BE2C (cell line): Measurements from ENCODE around the gene FBXW12.

Experiments used
- DNase-seq: peaks from one replicate; pipeline ENCODE4 v3.0.0-alpha.2; 2020
- H3K27me3 ChIP-seq: fragments of 250-450 bp; sonication (Bioruptor Pico); 2 replicates; pipeline ENCODE4 v1.5.1; 2020; ENCODE audit warnings: mild to moderate bottlenecking
- H3K36me3 ChIP-seq: fragments of 250-450 bp; sonication (Bioruptor Pico); 2 replicates; pipeline ENCODE4 v1.5.1; 2020; ENCODE audit warnings: mild to moderate bottlenecking
- H3K4me1 ChIP-seq: fragments of 250-450 bp; sonication (Bioruptor Pico); 2 replicates; pipeline ENCODE4 v1.5.1; 2020
- H3K4me3 ChIP-seq: 2 replicates; pipeline ENCODE4 v1.5.1; 2011; ENCODE audit warnings: low read depth, low read length
- H3K9me3 ChIP-seq: fragments of 250-450 bp; sonication (Bioruptor Pico); 2 replicates; pipeline ENCODE4 v1.5.1; 2020
- TF ChIP-seq, protein P1 (sequence below): IDR thresholded peaks from 2 replicates; pipeline ENCODE4 v1.5.1; 2012; ENCODE audit warnings: mild to moderate bottlenecking, low read depth, low read length

FBXW12 gene

DNA sequence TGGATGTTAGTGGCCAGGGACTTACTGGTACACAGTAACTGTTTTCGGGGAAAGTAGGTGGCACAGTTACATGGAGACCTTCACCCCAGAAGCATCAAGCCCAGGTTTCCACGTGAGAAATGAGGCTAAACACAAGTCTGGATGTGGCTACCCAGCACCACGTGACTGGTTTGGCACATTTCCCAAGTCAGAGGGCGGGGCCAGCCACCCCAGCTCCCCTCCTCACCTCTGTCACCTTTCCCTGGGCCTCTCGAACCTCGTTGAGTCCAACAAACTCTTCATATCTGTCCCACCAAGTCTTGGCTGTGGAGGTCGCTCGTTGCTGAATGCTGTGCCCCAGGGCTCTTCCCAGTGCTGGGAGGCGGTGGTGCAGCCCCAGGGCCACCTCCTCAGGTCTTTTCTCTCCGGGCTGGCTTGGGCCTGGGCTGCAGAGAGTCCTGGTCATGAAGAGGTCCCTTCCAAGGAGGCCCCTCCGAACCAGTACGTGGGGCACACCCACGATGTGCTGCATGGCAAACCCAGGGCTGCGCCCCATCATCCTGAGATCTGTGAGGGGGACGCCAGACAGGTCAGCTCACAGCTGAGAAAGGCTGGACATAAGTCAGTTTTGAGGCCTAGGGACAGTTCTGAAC, 62.7 kb downstream of the FBXW12 start:
- no peak overlapping the region for H3K4me3 ChIP-seq
- H3K4me1 ChIP-seq: no peaks in the 10 kb centered on the region
- no peaks in the 10 kb centered on the region for H3K9me3 ChIP-seq
- H3K27me3 ChIP-seq: no peaks in the 10 kb centered on the region
- H3K36me3 ChIP-seq: peaks cover 3% of the 10 kb centered on the region; the same call in 1 of the 2 replicates
- no peak for DNase-seq
- TF ChIP-seq, protein P1, sequence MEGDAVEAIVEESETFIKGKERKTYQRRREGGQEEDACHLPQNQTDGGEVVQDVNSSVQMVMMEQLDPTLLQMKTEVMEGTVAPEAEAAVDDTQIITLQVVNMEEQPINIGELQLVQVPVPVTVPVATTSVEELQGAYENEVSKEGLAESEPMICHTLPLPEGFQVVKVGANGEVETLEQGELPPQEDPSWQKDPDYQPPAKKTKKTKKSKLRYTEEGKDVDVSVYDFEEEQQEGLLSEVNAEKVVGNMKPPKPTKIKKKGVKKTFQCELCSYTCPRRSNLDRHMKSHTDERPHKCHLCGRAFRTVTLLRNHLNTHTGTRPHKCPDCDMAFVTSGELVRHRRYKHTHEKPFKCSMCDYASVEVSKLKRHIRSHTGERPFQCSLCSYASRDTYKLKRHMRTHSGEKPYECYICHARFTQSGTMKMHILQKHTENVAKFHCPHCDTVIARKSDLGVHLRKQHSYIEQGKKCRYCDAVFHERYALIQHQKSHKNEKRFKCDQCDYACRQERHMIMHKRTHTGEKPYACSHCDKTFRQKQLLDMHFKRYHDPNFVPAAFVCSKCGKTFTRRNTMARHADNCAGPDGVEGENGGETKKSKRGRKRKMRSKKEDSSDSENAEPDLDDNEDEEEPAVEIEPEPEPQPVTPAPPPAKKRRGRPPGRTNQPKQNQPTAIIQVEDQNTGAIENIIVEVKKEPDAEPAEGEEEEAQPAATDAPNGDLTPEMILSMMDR: no peak

DNA sequence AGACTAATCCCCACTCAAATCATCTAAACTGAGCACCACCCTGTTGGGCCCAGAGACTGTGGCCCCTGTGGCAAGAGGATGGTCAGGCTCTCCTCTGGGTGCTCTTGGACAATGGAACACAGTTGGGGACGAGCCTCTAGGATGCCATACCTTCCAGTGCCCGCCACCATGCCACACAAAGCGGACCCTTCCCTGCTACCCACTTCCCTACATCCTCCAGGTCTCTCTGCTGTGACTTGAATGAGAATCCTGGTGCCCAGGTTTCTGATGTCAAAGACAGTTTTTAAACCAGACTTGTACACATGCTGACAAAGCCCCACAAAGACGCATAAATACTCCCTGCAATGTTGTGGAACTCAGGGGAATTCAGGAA, 63.2 kb downstream of the FBXW12 start:
- no peaks in the 10 kb centered on the region for H3K27me3 ChIP-seq
- TF ChIP-seq, protein P1: no peak
- H3K9me3 ChIP-seq: no peaks in the 10 kb centered on the region
- no peak for DNase-seq
- no peak overlapping the region for H3K4me3 ChIP-seq
- H3K36me3 ChIP-seq: peaks cover 3% of the 10 kb centered on the region; the same call in 1 of the 2 replicates
- no peaks in the 10 kb centered on the region for H3K4me1 ChIP-seq

DNA sequence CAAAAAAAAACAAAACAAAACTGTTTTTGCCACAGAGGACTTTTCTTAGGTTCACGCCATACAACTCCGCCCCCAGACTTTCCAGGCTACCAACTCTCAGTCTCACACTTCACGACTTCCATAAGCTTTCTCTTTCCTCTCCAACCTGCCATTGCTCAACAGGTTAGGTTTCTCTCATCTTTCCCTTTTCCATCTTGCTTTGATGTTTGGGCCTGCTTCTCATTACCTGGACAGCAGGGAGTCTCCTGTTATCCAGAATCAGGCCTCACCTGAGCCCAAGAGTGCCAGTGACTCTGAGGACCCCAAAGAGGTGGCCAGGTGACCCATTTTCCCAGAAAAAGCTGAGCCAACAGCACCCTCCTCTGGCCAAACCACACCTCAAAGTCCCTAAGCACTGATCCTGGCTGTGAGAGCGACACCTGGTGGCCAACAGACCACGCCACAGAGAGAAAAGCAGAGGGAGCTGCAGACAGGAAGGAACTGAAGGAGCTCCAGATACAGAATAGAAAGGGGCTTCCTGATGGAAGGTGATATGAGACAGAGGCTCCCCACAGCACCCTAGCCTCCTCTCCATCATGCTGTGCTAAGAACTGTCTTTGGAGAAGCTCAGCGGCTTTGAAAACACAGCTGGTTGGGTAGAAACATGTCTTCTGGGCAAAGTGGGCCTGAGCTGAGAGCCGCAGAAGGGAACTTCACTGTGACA, 63.9 kb downstream of the FBXW12 start:
- no peaks in the 10 kb centered on the region for H3K27me3 ChIP-seq
- TF ChIP-seq, protein P1: peak; percentile 99
- H3K4me1 ChIP-seq: no peaks in the 10 kb centered on the region
- peaks cover 3% of the 10 kb centered on the region; the same call in 1 of the 2 replicates for H3K36me3 ChIP-seq
- DNase-seq: peak; percentile 72
- H3K9me3 ChIP-seq: no peaks in the 10 kb centered on the region
- H3K4me3 ChIP-seq: no peak overlapping the region

DNA sequence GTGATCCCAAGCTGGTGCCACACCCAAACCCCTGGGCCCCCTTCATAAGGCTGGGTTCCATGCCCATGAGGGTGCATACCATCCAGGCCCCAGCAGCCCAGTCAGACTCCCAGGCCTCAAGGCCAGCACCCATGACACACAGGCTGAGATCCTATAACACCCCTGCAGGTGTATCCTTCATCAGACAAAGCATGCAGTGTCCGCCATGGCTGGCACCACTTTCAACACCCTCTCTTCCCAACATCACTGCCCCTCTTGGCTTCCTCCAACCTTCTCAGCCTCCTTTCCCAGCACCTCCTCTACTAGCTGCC, 64.4 kb downstream of the FBXW12 start:
- no peak overlapping the region for H3K4me3 ChIP-seq
- no peaks in the 10 kb centered on the region for H3K27me3 ChIP-seq
- TF ChIP-seq, protein P1: no peak
- no peak for DNase-seq
- H3K4me1 ChIP-seq: no peaks in the 10 kb centered on the region
- H3K36me3 ChIP-seq: peaks cover 3% of the 10 kb centered on the region; the same call in 1 of the 2 replicates
- no peaks in the 10 kb centered on the region for H3K9me3 ChIP-seq

DNA sequence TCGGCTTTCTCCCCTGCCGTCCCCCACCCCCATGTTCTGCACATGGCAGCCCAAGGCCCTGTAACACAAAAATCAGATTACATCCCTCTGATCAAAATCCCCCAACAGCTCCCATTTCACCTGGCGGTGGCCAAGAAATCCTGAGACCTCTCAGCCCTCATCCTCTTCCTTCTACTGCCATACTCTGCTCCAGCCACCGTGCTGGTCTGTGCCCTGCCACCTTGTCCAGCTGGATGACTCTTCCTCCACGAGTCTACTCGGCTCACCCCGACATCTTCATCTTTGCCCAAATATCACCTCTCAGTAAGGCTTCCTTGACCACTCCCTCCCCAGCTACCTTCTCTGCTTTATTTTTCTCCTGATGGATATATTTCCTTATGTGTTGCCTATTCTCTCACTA, 64.8 kb downstream of the FBXW12 start:
- H3K27me3 ChIP-seq: no peaks in the 10 kb centered on the region
- no peak for DNase-seq
- H3K4me1 ChIP-seq: no peaks in the 10 kb centered on the region
- no peaks in the 10 kb centered on the region for H3K9me3 ChIP-seq
- peaks cover 3% of the 10 kb centered on the region; the same call in 1 of the 2 replicates for H3K36me3 ChIP-seq
- TF ChIP-seq, protein P1: no peak
- H3K4me3 ChIP-seq: no peak overlapping the region

DNA sequence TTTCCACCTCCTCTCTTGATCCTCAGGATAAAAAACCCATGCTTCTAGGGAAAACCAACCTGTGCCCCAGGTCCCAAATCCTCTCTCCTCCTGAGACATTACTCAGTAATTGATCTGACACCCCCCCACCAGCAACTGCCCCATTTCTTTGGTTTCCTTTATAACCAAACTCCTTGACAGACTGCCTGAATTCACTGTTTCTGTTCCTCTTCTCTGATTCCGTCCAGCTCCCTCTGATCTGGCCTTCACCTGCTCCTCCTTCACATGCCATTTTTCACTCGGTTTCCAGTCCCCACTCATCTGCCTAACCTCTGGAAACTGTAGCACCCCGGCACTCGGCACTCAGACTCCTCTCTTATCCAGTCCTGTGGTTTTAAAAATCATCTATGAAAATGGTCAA, 65.8 kb downstream of the FBXW12 start:
- no peak overlapping the region for H3K4me3 ChIP-seq
- no peak for DNase-seq
- TF ChIP-seq, protein P1: no peak

More for the DNA sequence above, 65.8 kb downstream of the FBXW12 start:
- H3K36me3 ChIP-seq: no peaks in the 10 kb centered on the region
- H3K27me3 ChIP-seq: no peaks in the 10 kb centered on the region
- no peaks in the 10 kb centered on the region for H3K9me3 ChIP-seq
- H3K4me1 ChIP-seq: no peaks in the 10 kb centered on the region
